CD4-positive, alpha-beta T cell treated with Interleukin-6 for 4 hours (primary cell): Measurements from ENCODE around the gene ATP8B3.

Experiments
- DNase-seq: peaks from one replicate; pipeline ENCODE4 v3.0.0-alpha.2; 2020; ENCODE audit warnings: mixed read lengths

Gene ATP8B3

GRCh38 chr19:1849886-1850398 lies 37.9 kb upstream of the ATP8B3 start:
- no peak for DNase-seq

GRCh38 chr19:1849132-1849474 lies 37.0 kb upstream of the ATP8B3 start:
- DNase-seq, result no peak

- peak; percentile 98 for DNase-seq
Observed at GRCh38 chr19:1848399-1849131, 36.5 kb upstream of the ATP8B3 start, which contains the start of gene REXO1. REXO1 (minus strand) TSS chr19:1848483; CDS start chr19:1848358, 125 bp downstream.

- no peak for DNase-seq
Observed at GRCh38 chr19:1847684-1848398, 35.8 kb upstream of the ATP8B3 start.

- DNase-seq, result no peak
Observed at GRCh38 chr19:1847348-1847683, 35.2 kb upstream of the ATP8B3 start.

GRCh38 chr19:1846517-1847204 lies 34.6 kb upstream of the ATP8B3 start:
- no peak for DNase-seq

GRCh38 chr19:1845642-1846041 lies 33.6 kb upstream of the ATP8B3 start:
- no peak for DNase-seq

GRCh38 chr19:1845125-1845515 lies 33.0 kb upstream of the ATP8B3 start:
- DNase-seq, result no peak

GRCh38 chr19:1844513-1845124 lies 32.5 kb upstream of the ATP8B3 start:
- no peak for DNase-seq

- no peak for DNase-seq
Observed at GRCh38 chr19:1843646-1844394, 31.7 kb upstream of the ATP8B3 start.

- DNase-seq, result no peak
Observed at GRCh38 chr19:1843116-1843515, 31.0 kb upstream of the ATP8B3 start.

- DNase-seq, result no peak
Observed at GRCh38 chr19:1841209-1841924, 29.3 kb upstream of the ATP8B3 start.

- DNase-seq, result no peak
Observed at GRCh38 chr19:1840541-1841115, 28.6 kb upstream of the ATP8B3 start.

- DNase-seq, result no peak
Observed at GRCh38 chr19:1839658-1840540, 27.8 kb upstream of the ATP8B3 start.

GRCh38 chr19:1837625-1838105 lies 25.6 kb upstream of the ATP8B3 start:
- DNase-seq, result peak; percentile 55

- no peak for DNase-seq
Observed at GRCh38 chr19:1837222-1837565, 25.1 kb upstream of the ATP8B3 start.

GRCh38 chr19:1836458-1837221 lies 24.6 kb upstream of the ATP8B3 start:
- no peak for DNase-seq

- DNase-seq, result no peak
Observed at GRCh38 chr19:1833540-1833939, 21.5 kb upstream of the ATP8B3 start.

- DNase-seq, result no peak
Observed at GRCh38 chr19:1832046-1832663, 20.1 kb upstream of the ATP8B3 start.
